ENCODE measurements around the gene NCAPD3.
A peak's percentile ranks its signal among the peaks of the same experiment; 100 is the strongest.

NCAPD3 gene

DNA sequence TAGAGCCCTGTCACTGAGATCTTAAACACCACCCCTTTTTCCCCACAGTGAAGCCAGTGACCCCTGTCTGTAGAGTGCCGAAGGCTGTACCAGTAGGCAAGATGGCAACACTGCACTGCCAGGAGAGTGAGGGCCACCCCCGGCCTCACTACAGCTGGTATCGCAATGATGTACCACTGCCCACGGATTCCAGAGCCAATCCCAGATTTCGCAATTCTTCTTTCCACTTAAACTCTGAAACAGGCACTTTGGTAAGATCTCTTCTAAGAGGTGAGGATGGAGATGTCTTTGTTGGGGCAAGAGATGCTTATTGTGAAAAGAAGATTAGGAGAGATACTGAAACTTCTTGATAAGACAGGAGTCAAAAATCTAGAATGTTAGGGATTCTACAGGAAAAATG is 79.0 kb downstream of the NCAPD3 start:
- CTCF ChIA-PET = no interaction called here

DNA sequence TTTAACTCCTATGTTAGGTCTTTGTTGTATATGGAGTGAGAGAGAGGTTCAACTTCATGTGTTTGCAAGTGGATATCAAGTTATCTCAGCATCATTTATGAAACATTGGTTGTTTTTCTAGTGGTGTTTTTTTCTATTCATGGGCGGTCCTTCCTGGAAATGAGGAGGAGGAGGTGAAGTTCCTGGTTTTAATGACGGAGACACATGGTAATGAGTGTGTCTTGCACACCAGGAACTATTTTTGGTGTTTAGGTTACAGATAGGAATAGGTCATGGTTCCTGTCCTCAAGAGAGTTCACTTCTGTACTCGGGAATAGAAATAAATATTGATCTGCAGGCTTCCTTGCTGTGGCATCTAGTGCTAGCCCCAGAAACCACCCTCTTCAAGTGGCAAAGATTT is 80.0 kb downstream of the NCAPD3 start:
- CTCF ChIA-PET = no interaction called here
- DNase-seq (ENCODE audit: extremely low spot score) = no peak
- TF ChIP-seq, protein P1, sequence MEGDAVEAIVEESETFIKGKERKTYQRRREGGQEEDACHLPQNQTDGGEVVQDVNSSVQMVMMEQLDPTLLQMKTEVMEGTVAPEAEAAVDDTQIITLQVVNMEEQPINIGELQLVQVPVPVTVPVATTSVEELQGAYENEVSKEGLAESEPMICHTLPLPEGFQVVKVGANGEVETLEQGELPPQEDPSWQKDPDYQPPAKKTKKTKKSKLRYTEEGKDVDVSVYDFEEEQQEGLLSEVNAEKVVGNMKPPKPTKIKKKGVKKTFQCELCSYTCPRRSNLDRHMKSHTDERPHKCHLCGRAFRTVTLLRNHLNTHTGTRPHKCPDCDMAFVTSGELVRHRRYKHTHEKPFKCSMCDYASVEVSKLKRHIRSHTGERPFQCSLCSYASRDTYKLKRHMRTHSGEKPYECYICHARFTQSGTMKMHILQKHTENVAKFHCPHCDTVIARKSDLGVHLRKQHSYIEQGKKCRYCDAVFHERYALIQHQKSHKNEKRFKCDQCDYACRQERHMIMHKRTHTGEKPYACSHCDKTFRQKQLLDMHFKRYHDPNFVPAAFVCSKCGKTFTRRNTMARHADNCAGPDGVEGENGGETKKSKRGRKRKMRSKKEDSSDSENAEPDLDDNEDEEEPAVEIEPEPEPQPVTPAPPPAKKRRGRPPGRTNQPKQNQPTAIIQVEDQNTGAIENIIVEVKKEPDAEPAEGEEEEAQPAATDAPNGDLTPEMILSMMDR (IDR thresholded peaks at IDR 0.05; ENCODE audit: control extremely low read depth, extremely low read depth, low read depth, missing control alignments) = no peak
- POLR2A ChIA-PET = no interaction called here

More for the DNA sequence above, 79.0 kb downstream of the NCAPD3 start:
- TF ChIP-seq, protein P1 (IDR thresholded peaks at IDR 0.05; ENCODE audit: control extremely low read depth, extremely low read depth, low read depth, missing control alignments) = no peak
- DNase-seq (ENCODE audit: extremely low spot score) = no peak
- POLR2A ChIA-PET = no interaction called here

DNA sequence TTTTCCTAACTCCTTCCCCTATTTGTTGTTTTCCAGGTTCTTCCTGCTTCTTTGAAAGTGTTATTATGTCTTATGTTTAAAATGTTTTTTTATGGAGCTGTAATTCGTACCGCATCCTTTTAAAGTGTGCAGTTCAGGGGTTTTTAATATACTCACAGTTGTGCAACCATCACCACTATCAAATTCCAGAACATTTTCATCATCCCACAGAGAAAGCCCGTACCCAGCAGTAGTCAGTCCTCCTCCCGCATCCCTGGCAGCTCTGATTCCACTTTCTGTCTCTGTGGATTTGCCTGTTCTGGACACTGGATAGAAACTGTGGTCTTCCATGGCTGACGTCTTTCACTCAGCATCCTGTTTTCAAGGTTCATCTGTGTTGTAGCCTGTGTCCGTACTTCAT is 81.2 kb downstream of the NCAPD3 start:
- ChIA-PET CTCF (no interaction called here), POLR2A (no interaction called here)
- DNase-seq (ENCODE audit: extremely low spot score) = no peak
- TF ChIP-seq, protein P1 (IDR thresholded peaks at IDR 0.05; ENCODE audit: control extremely low read depth, extremely low read depth, low read depth, missing control alignments) = no peak

DNA sequence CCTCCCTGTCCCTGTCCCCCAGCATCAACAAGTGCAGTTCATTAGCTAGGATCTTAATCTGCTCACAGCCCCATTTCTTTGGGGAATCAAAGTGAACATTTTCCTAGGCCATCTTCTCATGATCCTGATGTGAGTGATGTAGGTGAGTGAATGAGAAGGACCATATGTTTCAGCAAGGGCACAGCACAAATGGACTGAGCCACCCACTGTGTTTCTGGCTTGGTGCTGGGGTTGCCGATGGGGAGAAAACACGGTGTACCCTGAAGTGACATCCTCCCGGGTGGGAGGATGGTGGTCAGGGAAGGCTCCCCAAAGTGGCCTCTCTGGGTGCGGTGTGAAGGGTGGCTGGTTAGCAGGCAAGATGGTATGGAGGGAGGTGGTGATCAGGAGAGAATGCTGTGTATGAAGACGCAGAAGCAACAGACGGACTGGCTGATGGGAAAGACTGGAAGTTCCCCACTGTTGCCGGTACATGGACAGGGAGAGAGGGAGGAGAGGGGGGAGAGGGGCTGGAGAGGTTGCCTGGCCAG is 82.7 kb downstream of the NCAPD3 start:
- TF ChIP-seq, protein P1 (IDR thresholded peaks at IDR 0.05; ENCODE audit: control extremely low read depth, extremely low read depth, low read depth, missing control alignments) = no peak
- no peak for DNase-seq (ENCODE audit: extremely low spot score)
- POLR2A ChIA-PET = no interaction called here
- CTCF ChIA-PET = interaction anchor here (0.9 to 1.5 kb wide), 6 partner anchors 10 to 213 kb away, joined by 3 to 7 read pairs (median 4); no protein-coding TSS in a partner anchor

DNA sequence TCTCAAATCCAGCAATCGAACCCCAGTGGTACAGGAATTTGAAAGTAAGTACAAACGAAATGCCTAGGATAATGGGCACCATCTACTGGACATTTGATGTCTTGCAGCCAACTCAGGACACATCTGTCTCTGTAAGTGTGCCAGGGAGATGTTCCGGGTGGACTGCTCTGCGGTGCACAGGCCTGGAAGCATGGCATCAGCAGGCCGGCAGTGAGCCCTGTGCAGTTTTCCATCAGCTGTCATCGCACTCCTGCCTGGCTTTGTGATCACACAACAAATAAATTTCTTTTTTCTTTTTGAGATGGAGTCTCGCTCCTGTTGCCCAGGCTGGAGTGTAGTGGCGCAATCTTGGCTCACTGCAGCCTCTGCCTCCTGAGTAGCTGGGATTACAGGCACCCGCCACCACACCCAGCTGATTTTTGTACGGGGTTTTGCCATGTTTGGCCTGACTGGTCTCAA is 83.9 kb downstream of the NCAPD3 start:
- peak; percentile 69 for DNase-seq (ENCODE audit: extremely low spot score)
- TF ChIP-seq, protein P1 (IDR thresholded peaks at IDR 0.05; ENCODE audit: control extremely low read depth, extremely low read depth, low read depth, missing control alignments) = peak; percentile 64
- ChIA-PET CTCF (interaction anchor here (0.9 to 1.4 kb wide), 6 partner anchors 9 to 212 kb away, joined by 3 to 7 read pairs (median 4); no protein-coding TSS in a partner anchor), POLR2A (no interaction called here)

DNA sequence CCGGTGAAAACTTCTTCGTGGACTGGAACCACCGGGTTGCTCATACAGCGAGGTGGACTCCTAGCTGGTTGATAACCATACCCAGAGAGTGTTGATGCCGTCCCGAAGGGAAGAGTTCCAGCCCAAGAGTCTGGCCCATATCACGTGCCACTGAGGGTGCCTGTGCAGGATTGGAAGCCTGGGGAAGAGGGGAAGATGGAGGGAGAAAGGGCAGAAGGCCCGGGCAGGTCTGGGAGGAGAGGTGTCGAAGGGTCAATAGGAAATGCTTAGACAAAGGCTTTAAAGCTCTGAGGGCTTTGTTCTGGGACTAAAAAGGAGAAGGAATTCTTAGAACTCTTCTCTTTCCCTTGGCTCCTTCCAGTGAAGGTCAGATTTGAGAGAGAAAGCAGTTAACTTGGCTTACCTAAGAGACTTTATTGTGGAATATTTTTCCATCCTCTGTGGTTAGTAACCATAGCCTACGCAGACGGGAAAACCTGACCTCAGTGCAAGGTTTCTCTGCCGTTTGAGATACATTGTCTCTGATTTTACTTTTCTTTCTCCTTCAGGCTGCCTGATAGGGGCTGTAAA is 84.4 kb downstream of the NCAPD3 start:
- CTCF ChIA-PET = interaction anchor here (0.9 to 1.3 kb wide), 6 partner anchors 11 to 211 kb away, joined by 3 to 6 read pairs (median 3); no protein-coding TSS in a partner anchor
- POLR2A ChIA-PET = no interaction called here
- TF ChIP-seq, protein P1 (IDR thresholded peaks at IDR 0.05; ENCODE audit: control extremely low read depth, extremely low read depth, low read depth, missing control alignments) = no peak
- DNase-seq (ENCODE audit: extremely low spot score) = no peak

Measured in GM10248 (cell line).